Stimulated activated CD8-positive, alpha-beta memory T cell treated with anti-CD3 and anti-CD28 coated beads, Interleukin-7, amount 100 ng/mL, for 1 hour (primary cell): ENCODE data around the gene CPNE2.
A peak's percentile ranks its signal among the peaks of the same experiment; 100 is the strongest.
"Not testable (repeated sequence)": the region's sequence is repeated elsewhere in the genome, so short reads cannot be mapped to it uniquely, and the experiment has no call there.

ENCODE experiments used
- DNase-seq, 2 donors: peaks; one replicate each; pipeline ENCODE4 v3.0.0-alpha.2; 2020; ENCODE audit warnings: low read depth in 2 of 2

The CPNE2 gene

GRCh38 chr16:57091975-57092785, at the start of gene CPNE2:
TSS of gene CPNE2 (plus strand) at chr16:57092583. CDS start at chr16:57110743, 18,160 bp downstream.
- DNase-seq, result no peak

- no peak for DNase-seq
Measured at GRCh38 chr16:57043248-57043647, 49.1 kb upstream of the CPNE2 start.

- no peak for DNase-seq
Measured at GRCh38 chr16:57044931-57045693, 47.3 kb upstream of the CPNE2 start.

GRCh38 chr16:57045694-57046381, 46.5 kb upstream of the CPNE2 start:
- DNase-seq, result peak in 1 of 2 donors; percentile 14

- DNase-seq, result no peak
Measured at GRCh38 chr16:57048095-57048494, 44.3 kb upstream of the CPNE2 start.

- no peak for DNase-seq
Measured at GRCh38 chr16:57049678-57050077, 42.7 kb upstream of the CPNE2 start.

GRCh38 chr16:57051696-57052228, 40.6 kb upstream of the CPNE2 start:
- DNase-seq, result no peak

GRCh38 chr16:57053206-57053605, 39.2 kb upstream of the CPNE2 start:
- DNase-seq, result no peak

- DNase-seq, result no peak
Measured at GRCh38 chr16:57054338-57054737, 38.0 kb upstream of the CPNE2 start.

- DNase-seq, result no peak
Measured at GRCh38 chr16:57054771-57055170, 37.6 kb upstream of the CPNE2 start.

GRCh38 chr16:57055671-57056070, 36.7 kb upstream of the CPNE2 start:
- no peak for DNase-seq

- DNase-seq, result no peak
Measured at GRCh38 chr16:57058291-57058861, 34.0 kb upstream of the CPNE2 start.

GRCh38 chr16:57060323-57061083, 31.9 kb upstream of the CPNE2 start:
- no peak for DNase-seq

- no peak for DNase-seq
Measured at GRCh38 chr16:57061084-57061905, 31.1 kb upstream of the CPNE2 start.

GRCh38 chr16:57062329-57062728, 30.1 kb upstream of the CPNE2 start:
- DNase-seq, result no peak

GRCh38 chr16:57063189-57063588, 29.2 kb upstream of the CPNE2 start:
- not testable (repeated sequence) for DNase-seq

- no peak for DNase-seq
Measured at GRCh38 chr16:57064995-57065394, 27.4 kb upstream of the CPNE2 start.

- DNase-seq, result no peak
Measured at GRCh38 chr16:57066625-57067024, 25.8 kb upstream of the CPNE2 start.

GRCh38 chr16:57067347-57067746, 25.0 kb upstream of the CPNE2 start:
- no peak for DNase-seq

GRCh38 chr16:57069053-57069452, 23.3 kb upstream of the CPNE2 start:
- DNase-seq, result no peak
